Measurements from ENCODE around the gene CNNM3. TPM values are rescaled to one million over a fixed set of nuclear protein-coding genes. Genes with fewer than 3 reads are reported as not detected.

CNNM3 gene
- total RNA-seq, 2 donors from 2014 or later, result 4.2 to 7.9 TPM

DNA sequence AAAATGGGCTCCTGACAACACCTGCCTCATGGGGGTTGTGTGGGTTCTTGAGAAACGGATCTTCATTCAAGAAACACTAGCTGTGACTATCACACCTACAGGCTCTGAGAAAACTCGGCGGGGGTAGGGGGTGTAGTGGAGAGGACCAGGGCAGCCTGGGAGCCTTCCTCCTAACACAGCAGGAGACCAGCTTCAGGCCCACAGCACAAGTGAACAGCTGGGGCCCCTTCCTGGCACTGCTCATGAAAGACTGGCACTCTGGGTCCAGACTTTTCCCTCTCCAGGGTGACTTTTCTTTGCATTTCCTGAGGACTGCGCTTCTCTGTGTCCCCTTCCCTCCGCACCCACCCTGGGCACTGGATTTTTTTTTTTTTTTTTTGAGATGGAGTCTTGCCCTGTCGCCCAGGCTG lies 61.0 kb downstream of the CNNM3 start:
- Histone ChIP-seq H3K36me3 (no peaks in the 10 kb centered on the region), H3K27me3 (no peaks in the 10 kb centered on the region), H3K4me1 (peaks cover 0 to 38% of the 10 kb centered on the region in 2 donors), H3K4me3 (no peak overlapping the region), H3K27ac (no peak overlapping the region), H3K9me3 (no peaks in the 10 kb centered on the region)
- TF ChIP-seq, protein P1, sequence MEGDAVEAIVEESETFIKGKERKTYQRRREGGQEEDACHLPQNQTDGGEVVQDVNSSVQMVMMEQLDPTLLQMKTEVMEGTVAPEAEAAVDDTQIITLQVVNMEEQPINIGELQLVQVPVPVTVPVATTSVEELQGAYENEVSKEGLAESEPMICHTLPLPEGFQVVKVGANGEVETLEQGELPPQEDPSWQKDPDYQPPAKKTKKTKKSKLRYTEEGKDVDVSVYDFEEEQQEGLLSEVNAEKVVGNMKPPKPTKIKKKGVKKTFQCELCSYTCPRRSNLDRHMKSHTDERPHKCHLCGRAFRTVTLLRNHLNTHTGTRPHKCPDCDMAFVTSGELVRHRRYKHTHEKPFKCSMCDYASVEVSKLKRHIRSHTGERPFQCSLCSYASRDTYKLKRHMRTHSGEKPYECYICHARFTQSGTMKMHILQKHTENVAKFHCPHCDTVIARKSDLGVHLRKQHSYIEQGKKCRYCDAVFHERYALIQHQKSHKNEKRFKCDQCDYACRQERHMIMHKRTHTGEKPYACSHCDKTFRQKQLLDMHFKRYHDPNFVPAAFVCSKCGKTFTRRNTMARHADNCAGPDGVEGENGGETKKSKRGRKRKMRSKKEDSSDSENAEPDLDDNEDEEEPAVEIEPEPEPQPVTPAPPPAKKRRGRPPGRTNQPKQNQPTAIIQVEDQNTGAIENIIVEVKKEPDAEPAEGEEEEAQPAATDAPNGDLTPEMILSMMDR (IDR thresholded peaks at IDR 0.05), result no peak
- DNase-seq (ENCODE audit: low spot score), result no peak

DNA sequence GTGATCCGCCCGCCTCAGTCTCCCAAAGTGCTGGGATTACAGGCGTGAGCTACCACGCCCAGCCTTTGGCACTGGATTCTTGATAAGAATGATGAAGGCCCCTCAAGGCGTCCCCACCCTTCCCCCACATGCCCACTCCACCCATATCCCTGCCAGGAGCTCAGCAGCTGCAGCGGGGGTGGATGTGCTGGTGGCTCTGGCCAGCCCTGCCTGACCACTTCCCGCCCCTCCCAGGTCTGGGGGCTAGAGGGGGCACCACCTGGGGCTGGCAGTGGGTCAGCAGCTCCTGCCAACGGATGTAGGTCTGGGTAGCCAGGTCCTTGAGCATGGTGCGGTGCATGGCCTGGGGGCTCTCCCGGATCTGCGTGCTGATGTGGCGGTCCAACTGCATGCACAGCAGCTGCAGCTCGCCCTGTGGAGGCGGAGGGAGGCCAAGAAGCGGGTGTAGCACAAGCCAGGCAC lies 61.6 kb downstream of the CNNM3 start:
- no peaks in the 10 kb centered on the region for H3K36me3 ChIP-seq
- no peak overlapping the region for H3K4me3 ChIP-seq
- DNase-seq (ENCODE audit: low spot score), result no peak
- H3K27me3 ChIP-seq, result no peaks in the 10 kb centered on the region
- TF ChIP-seq, protein P1 (IDR thresholded peaks at IDR 0.05), result no peak
- peaks cover 0 to 39% of the 10 kb centered on the region in 2 donors for H3K4me1 ChIP-seq
- H3K9me3 ChIP-seq, result no peaks in the 10 kb centered on the region
- H3K27ac ChIP-seq, result no peak overlapping the region

DNA sequence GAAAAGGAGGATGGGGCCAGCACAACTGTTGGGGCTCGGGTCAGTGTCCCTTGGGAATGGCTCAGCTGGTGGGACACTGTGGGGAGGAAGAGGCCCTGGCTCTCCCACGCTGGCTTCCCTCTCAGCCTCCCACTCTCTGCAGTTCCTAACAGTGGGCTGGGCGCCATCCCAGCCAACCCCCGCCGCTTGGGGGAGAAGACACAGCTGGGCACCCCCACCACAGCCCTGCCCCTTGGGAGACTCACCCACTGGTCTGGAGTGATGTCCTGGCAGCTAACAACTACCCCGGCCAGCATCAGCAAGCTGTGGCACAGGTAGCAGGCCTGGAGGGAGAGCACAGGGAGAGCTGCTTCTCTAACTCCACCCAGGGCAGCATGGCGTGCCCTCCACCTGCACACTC lies 62.1 kb downstream of the CNNM3 start:
- Histone ChIP-seq H3K4me1 (peaks cover 0 to 34% of the 10 kb centered on the region in 2 donors), H3K4me3 (no peak overlapping the region), H3K36me3 (no peaks in the 10 kb centered on the region), H3K27ac (no peak overlapping the region), H3K9me3 (no peaks in the 10 kb centered on the region), H3K27me3 (no peaks in the 10 kb centered on the region)
- TF ChIP-seq, protein P1 (IDR thresholded peaks at IDR 0.05), result no peak
- no peak for DNase-seq (ENCODE audit: low spot score)

DNA sequence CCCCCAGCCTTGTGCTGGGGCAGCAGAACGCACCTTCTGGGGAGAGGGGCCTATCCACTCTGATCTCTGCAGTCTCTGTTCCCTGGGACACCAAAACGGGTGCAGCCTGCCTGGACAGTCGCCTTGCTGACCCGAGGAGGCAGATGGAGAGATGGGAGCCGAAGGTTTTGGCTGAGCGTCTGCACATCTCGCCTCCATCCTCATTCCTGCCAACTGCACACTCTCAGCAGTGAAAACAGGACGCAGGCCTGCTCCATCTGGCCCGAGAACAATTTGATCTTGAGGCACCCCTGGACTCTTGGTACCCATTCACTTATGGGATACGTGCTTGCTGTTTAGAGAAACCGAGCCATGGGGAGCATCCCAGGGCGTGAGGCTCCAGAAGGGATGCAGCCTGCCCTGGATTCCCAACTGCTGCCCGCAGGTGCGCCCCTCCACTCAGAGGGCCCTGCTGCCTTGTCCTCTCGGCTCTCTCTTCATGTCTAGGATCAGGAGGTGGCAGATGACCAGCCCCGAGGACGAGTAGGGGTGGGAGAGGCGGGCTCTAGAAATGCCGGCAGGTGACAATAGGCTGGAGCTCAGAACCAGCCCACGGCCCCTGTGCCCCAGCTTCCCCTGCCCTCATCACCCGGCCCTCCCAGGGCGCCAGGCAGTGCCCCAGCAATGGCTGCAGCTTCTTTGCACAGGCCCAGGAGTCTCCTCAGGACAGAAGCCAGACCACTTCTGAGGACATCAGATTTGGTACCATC lies 62.9 kb downstream of the CNNM3 start:
- Histone ChIP-seq H3K4me3 (no peak overlapping the region), H3K27ac (no peak overlapping the region), H3K9me3 (no peaks in the 10 kb centered on the region), H3K4me1 (peaks cover 0 to 26% of the 10 kb centered on the region in 2 donors), H3K36me3 (no peaks in the 10 kb centered on the region), H3K27me3 (no peaks in the 10 kb centered on the region)
- no peak for DNase-seq (ENCODE audit: low spot score)
- TF ChIP-seq, protein P1 (IDR thresholded peaks at IDR 0.05), result no peak

DNA sequence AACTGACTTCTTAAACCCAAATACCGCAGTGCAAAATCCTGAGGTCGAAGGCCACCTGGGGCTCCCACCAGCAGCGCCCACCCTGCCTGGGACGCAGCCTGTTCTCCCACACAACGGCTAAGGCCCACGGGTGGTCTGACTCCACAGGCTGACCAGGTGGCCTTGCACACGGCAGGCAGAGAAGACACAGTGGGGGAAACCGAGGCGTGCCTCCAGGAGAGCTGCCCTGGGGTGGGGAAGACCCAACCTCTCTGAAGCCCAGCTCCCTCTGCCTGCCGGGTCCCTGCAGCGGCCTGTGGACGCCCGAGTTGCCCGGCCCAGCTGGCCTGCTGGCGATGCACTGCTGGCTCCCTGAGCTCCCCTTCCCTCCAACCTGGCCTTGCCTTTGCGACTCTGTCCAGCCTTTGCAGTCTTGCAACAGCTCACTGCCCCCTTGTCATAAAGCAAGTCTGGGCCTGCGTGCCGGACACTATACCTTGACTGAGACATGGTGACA lies 63.5 kb downstream of the CNNM3 start:
- H3K27me3 ChIP-seq, result no peaks in the 10 kb centered on the region
- no peak for DNase-seq (ENCODE audit: low spot score)
- TF ChIP-seq, protein P1 (IDR thresholded peaks at IDR 0.05), result no peak
- H3K4me3 ChIP-seq, result no peak overlapping the region
- H3K36me3 ChIP-seq, result no peaks in the 10 kb centered on the region
- H3K9me3 ChIP-seq, result no peaks in the 10 kb centered on the region
- peaks cover 0 to 20% of the 10 kb centered on the region in 2 donors for H3K4me1 ChIP-seq
- no peak overlapping the region for H3K27ac ChIP-seq
